Activated CD4-positive, alpha-beta T cell treated with anti-CD3 and anti-CD28 coated beads, Interleukin-2, amount 10 ng/mL, durations not matched to agents 24 days and 14 days (primary cell): ENCODE measurements around the gene CEL. TPM values are rescaled to one million over a fixed set of nuclear protein-coding genes. Genes with fewer than 3 reads are reported as not detected.
"Not testable (repeated sequence)": the region's sequence is repeated elsewhere in the genome, so short reads cannot be mapped to it uniquely, and the experiment has no call there.

ENCODE experiments used
- DNase-seq: peaks from one replicate; pipeline ENCODE4 v3.0.0; 2022
- H3K27ac Mint-ChIP-seq: one replicate; pipeline ENCODE4 v1.8.0; 2022; ENCODE audit warnings: mild to moderate bottlenecking, mixed read lengths
- H3K27me3 Mint-ChIP-seq: one replicate; pipeline ENCODE4 v1.8.0; 2022; ENCODE audit warnings: mixed read lengths
- H3K36me3 Mint-ChIP-seq: one replicate; pipeline ENCODE4 v1.8.0; 2022; ENCODE audit warnings: low read depth, mild to moderate bottlenecking, mixed read lengths
- H3K4me1 Mint-ChIP-seq: one replicate; pipeline ENCODE4 v1.8.0; 2021; ENCODE audit warnings: mixed read lengths
- H3K4me3 Mint-ChIP-seq: one replicate; pipeline ENCODE4 v1.8.0; 2022; ENCODE audit warnings: mild to moderate bottlenecking, moderate library complexity, mixed read lengths
- H3K9me3 Mint-ChIP-seq: one replicate; pipeline ENCODE4 v1.8.0; 2021; ENCODE audit warnings: mixed read lengths
- intact Hi-C: fragments of 100-400 bp; cut with micrococcal nuclease; formaldehyde crosslinking; loops from one replicate; pipeline ENCODE4 v1.15.1; 2023
- total RNA-seq: library from RNA; stranded (reverse); gene quantifications from 2 replicates; pipeline ENCODE4 v1.2.3, GENCODE V29; 2022

Gene CEL
- 1.8 and 2.0 TPM in 2 replicates for total RNA-seq

DNA sequence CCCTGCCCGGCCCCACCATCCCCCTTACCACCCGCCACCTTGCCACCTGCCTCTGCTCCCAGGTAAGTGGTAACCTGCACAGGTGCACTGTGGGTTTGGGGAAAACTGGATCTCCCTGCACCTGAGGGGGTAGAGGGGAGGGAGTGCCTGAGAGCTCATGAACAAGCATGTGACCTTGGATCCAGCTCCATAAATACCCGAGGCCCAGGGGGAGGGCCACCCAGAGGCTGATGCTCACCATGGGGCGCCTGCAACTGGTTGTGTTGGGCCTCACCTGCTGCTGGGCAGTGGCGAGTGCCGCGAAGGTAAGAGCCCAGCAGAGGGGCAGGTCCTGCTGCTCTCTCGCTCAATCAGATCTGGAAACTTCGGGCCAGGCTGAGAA lies at the start of gene CEL:
TSS of gene CEL (plus strand) at position 218 of the 382 bp plus-strand sequence. CDS start at position 240, 22 bp downstream.
- intact Hi-C loops, H3K36me3 Mint-ChIP-seq, DNase-seq, H3K9me3 Mint-ChIP-seq, H3K27me3 Mint-ChIP-seq: not testable (repeated sequence)
- peak within 1 kb of the TSS; percentile 62 for H3K27ac Mint-ChIP-seq
- peaks cover 34% of the 10 kb centered on the region for H3K4me1 Mint-ChIP-seq
- H3K4me3 Mint-ChIP-seq, result peak within 1 kb of the TSS; percentile 37

DNA sequence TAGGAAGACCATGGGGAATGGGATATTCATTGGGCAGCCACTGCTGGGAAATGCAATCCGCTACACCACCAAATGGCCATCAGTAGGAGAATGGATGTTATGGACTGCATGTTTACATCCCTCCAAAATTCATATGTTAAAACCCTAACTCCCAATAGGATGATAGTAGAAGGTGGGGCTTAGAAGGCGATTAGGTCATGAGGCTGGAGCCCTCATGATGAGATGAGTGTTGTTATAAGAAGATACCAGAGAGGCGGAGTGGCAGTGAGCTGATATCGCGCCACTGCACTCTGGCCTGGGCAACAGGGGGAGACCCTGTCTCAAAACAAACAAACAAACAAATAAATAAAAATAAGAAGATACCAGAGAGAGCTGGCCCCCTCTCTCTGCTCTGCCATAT lies 47.1 kb upstream of the CEL start:
- Mint-ChIP-seq H3K27me3 (peaks cover 24% of the 10 kb centered on the region), H3K9me3 (no peaks in the 10 kb centered on the region), H3K4me3 (no peak overlapping the region), H3K4me1 (no peaks in the 10 kb centered on the region), H3K36me3 (no peaks in the 10 kb centered on the region), H3K27ac (no peak overlapping the region)
- intact Hi-C loops, result no loop called here
- no peak for DNase-seq

DNA sequence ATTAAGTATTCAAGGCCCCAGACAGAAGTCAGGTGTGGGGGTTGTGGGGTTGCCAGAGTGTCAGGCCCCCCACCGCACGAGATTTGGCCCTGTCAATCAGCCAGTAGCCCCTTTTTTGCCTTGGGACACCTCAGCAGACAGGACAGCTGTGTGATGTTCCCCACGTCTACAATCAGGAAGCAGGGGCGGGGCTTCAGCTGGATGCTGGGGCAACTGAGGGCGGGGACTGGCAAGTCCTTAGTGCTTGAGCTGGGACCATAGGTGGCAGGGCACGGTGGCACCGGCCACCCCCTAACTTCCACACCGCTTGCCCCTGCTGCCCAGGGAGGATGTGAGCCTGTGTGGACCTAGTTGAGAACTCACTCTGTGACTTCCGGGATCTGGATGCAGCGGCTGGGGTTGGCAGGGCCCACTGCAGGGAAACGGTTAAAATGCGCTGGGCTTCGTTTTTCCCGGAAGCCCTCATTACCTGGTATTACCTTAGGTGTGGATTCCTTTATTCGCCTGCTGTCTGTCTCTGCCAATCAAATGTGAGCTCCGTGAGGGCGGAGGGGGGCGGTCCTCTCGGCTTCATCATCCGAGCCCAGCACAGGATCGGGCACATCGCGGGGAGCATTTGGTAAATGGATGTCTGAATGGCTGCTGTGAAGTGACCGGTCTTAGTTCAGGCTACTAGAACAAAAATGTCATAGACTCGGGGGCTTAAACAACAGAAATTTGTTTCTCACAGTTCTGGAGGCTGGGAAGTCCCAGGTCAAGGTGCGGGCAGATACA lies 38.5 kb upstream of the CEL start:
- intact Hi-C loops, result loop anchor here (2.0 to 10.0 kb wide), 2 partner anchors 79 to 331 kb away; partner anchors contain the start of genes SURF1, SURF2 and TSC1
- Mint-ChIP-seq H3K4me1 (peaks cover 17% of the 10 kb centered on the region), H3K9me3 (no peaks in the 10 kb centered on the region), H3K27me3 (peaks cover 4% of the 10 kb centered on the region), H3K4me3 (peak overlapping the region; percentile 56), H3K36me3 (no peaks in the 10 kb centered on the region), H3K27ac (peak overlapping the region; percentile 45)
- DNase-seq, result peak; percentile 89

DNA sequence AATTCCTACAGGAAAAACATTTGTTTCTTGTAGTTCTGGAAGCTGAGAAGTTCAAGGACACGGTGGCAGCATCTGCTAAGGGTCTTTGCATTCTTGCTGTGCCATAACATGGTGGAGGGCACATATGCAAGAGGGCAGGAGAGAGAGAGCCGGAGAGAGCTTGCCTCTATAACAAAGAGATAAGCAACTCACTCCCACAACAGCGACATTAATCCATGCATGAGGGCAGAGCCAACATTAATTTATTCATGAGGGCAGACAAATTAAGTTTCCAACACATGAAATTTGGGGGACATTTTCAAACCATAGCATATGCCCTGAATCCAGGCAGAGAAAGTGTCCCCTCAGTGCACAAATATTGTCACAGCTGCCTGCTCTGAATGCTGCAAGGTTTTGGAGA lies 35.4 kb upstream of the CEL start:
- Mint-ChIP-seq H3K36me3 (peaks cover 2% of the 10 kb centered on the region), H3K9me3 (no peaks in the 10 kb centered on the region), H3K4me1 (peaks cover 26% of the 10 kb centered on the region), H3K27me3 (peaks cover under 1% of the 10 kb centered on the region), H3K27ac (no peak overlapping the region), H3K4me3 (no peak overlapping the region)
- intact Hi-C loops, result loop anchor here (10.0 kb wide), 1 partner anchor 328 kb away; the partner anchor contains the start of genes SURF1 and SURF2
- no peak for DNase-seq

DNA sequence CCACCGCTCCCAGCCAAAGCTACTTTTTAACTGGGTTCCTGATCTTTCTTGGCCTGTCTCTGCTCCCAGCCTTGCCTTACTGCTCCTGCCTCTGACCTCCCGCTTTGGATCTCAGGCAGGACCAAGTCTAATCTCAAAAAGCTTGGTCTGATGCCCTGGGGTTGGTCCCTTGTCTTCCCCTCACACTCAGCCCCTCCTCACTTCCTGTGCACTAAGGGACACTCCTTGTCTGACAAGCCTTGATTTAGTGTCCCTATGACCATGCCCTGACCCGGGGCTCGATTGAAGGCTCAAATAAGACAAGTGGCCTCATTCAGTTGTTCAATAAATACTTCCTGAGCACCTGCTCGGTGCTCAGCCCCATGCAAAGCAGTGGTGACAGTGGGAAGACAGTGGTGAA lies 34.6 kb upstream of the CEL start:
- no peak overlapping the region for H3K4me3 Mint-ChIP-seq
- no peaks in the 10 kb centered on the region for H3K27me3 Mint-ChIP-seq
- H3K9me3 Mint-ChIP-seq, result no peaks in the 10 kb centered on the region
- H3K36me3 Mint-ChIP-seq, result peaks cover 7% of the 10 kb centered on the region
- intact Hi-C loops, result loop anchor here (10.0 kb wide), 1 partner anchor 328 kb away; the partner anchor contains the start of genes SURF1 and SURF2
- no peak for DNase-seq
- H3K4me1 Mint-ChIP-seq, result peaks cover 32% of the 10 kb centered on the region
- H3K27ac Mint-ChIP-seq, result no peak overlapping the region

DNA sequence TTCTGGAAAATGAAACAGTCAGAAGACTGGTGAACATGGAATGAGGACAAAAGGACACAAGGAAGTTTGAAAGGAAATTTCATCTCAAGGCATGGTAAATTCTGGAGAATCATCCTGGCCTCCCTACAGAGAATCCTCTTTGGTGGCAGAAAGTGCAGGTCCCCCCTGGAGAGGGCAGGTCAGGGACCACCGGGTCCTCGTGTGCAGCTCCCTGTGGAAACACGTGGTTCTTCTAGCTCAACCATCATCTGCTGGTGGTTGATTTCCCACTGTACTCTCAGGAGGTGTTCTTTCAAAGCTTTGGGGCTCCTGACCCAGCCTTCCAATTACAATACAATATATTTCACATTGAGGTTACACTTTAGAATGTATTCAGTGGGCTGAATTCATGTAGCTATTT lies 33.6 kb upstream of the CEL start:
- H3K27ac Mint-ChIP-seq, result no peak overlapping the region
- H3K27me3 Mint-ChIP-seq, result no peaks in the 10 kb centered on the region
- H3K36me3 Mint-ChIP-seq, result peaks cover 8% of the 10 kb centered on the region
- DNase-seq, result no peak
- peak overlapping the region; percentile 91 for H3K4me3 Mint-ChIP-seq
- H3K4me1 Mint-ChIP-seq, result peaks cover 31% of the 10 kb centered on the region
- H3K9me3 Mint-ChIP-seq, result no peaks in the 10 kb centered on the region
- intact Hi-C loops, result loop anchor here (10.0 kb wide), 1 partner anchor 327 kb away; the partner anchor contains the start of genes SURF1 and SURF2

DNA sequence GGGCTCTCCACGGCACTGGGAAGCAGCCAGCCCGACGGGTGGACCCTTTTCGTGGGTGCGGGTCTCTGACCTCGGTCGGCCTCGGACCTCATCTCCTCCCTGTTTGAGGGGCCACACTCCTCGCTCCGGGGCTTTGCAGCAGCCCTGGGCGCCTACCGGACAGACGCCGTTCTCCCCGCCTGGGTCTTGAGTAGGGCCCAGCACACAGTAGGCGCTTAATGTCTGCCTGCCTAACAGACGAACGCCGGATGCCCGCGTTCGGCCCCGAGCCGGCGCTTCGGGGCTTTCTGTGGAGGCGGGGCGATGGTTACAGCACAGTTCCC lies 31.8 kb upstream of the CEL start:
- no peaks in the 10 kb centered on the region for H3K27me3 Mint-ChIP-seq
- no peaks in the 10 kb centered on the region for H3K9me3 Mint-ChIP-seq
- H3K27ac Mint-ChIP-seq, result peak overlapping the region; percentile 95
- no peak for DNase-seq
- H3K4me1 Mint-ChIP-seq, result peaks cover 32% of the 10 kb centered on the region
- intact Hi-C loops, result loop anchor here (2.0 to 10.0 kb wide), 3 partner anchors 119 to 1903 kb away; partner anchors contain the start of genes NUP214, SURF1 and SURF2
- peaks cover 8% of the 10 kb centered on the region for H3K36me3 Mint-ChIP-seq
- peak overlapping the region; percentile 91 for H3K4me3 Mint-ChIP-seq

DNA sequence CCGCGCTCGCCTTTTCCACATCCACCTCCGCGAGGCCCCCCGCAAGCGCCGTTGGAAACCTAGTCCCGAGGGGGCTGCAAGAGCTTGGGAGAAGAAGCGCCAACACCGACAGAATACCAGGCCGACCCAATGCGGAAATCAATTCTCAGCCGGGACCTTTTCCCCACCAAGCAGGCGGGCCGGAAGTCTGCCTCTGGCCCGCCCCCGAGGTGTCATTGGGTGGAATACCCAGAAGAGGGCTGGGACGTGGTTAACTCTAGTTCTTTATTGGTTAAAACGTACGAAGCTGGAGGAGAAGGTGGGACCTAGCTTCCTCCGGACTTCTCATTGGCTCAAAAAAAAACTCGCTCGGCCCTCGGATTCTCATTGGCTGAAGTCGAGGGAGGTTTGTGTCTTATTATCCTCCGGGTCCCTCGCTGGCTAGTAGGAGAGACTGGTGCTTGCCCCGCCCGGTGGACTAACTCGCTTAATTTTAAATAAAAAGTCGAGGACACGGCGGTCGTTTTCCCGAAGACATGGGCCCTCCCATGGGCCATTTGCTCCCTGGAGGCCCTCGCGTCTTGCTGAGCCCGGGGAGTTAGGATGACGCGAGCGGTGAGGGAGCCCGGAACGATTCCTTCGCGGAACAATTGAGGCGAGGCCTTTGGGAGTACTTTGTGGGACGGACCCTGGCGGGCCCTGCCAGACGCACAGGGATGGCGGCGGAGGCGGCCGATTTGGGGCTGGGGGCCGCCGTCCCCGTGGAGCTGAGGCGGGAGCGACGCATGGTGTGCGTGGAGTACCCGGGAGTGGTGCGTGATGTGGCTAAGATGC lies 31.3 kb upstream of the CEL start, which contains the start of gene GTF3C5:
TSS of gene GTF3C5 (plus strand) at position 681 of the 813 bp plus-strand sequence. CDS start at position 696, 15 bp downstream.
- peak; percentile 98 for DNase-seq
- intact Hi-C loops, result loop anchor here (2.0 to 5.0 kb wide), 2 partner anchors 118 to 1903 kb away; partner anchors contain the start of gene NUP214
- H3K36me3 Mint-ChIP-seq, result peaks cover 8% of the 10 kb centered on the region
- H3K27me3 Mint-ChIP-seq, result no peaks in the 10 kb centered on the region
- H3K9me3 Mint-ChIP-seq, result no peaks in the 10 kb centered on the region
- H3K4me3 Mint-ChIP-seq, result peak within 1 kb of the TSS; percentile 91
- peaks cover 32% of the 10 kb centered on the region for H3K4me1 Mint-ChIP-seq
- peak within 1 kb of the TSS; percentile 95 for H3K27ac Mint-ChIP-seq

DNA sequence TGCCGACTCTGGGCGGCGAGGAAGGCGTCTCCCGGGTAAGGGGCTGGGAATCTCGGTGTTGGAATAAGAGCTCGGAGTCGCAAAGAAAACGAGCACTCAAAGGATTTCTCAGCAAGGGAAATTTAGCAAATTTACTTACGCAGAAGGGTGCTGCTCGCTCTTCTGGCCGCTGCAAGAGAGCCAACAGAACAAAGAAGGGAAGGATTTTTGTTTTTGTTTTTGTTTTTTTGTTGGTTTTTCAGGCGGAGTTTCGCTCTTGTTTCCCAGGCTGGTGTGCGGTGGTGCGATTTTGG lies 30.7 kb upstream of the CEL start:
- Mint-ChIP-seq H3K36me3 (peaks cover 8% of the 10 kb centered on the region), H3K27me3 (no peaks in the 10 kb centered on the region), H3K4me3 (peak overlapping the region; percentile 91), H3K4me1 (peaks cover 32% of the 10 kb centered on the region), H3K9me3 (no peaks in the 10 kb centered on the region), H3K27ac (peak overlapping the region; percentile 95)
- intact Hi-C loops, result loop anchor here (2.0 to 5.0 kb wide), 2 partner anchors 118 to 1904 kb away; partner anchors contain the start of gene NUP214
- no peak for DNase-seq

DNA sequence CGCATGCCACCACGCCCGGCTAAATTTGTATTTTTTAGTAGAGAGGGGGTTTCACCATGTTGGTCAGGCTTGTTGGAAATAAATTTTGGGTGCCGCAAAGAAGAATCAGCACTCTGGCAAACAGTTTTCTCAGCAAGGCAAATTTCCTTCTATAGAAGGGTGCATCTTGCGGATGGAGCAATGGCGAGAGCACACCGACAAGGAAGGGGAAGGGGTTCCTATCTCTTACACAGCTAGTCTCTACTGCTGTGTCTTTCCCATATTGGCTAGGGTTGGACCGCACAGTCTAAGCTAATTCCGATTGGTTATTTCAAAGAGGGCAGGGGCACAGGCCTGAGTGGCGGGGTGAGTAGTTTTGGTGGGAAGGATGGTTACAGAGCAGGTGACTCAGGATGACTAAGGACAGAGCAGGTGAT lies 30.3 kb upstream of the CEL start:
- Mint-ChIP-seq H3K4me3 (peak overlapping the region; percentile 91), H3K27ac (peak overlapping the region; percentile 95), H3K4me1 (peaks cover 35% of the 10 kb centered on the region), H3K9me3 (no peaks in the 10 kb centered on the region), H3K27me3 (no peaks in the 10 kb centered on the region), H3K36me3 (peaks cover 8% of the 10 kb centered on the region)
- no peak for DNase-seq
- intact Hi-C loops, result loop anchor here (2.0 to 5.0 kb wide), 2 partner anchors 117 to 1904 kb away; partner anchors contain the start of gene NUP214

DNA sequence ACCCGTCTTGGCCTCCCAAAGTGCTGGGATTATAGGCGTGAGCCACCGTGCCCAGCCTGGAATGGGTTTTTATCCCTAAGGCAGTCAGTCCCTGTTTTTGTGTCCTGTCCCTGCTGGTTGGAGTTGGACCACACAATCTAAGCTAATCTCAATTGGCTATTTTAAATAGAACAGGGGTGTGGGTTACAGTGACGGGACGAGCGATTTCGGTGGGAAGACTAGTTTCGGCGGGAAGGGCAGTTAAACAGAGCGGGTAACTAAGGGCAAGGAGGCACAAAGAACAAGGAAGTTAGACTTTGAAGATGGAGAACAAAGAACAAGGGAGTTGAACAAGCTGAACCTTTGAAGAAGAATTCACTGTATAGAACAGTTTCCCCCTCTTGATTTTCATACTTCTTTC lies 29.6 kb upstream of the CEL start:
- H3K36me3 Mint-ChIP-seq, result peaks cover 8% of the 10 kb centered on the region
- no peaks in the 10 kb centered on the region for H3K9me3 Mint-ChIP-seq
- no peak for DNase-seq
- no peaks in the 10 kb centered on the region for H3K27me3 Mint-ChIP-seq
- peaks cover 33% of the 10 kb centered on the region for H3K4me1 Mint-ChIP-seq
- H3K4me3 Mint-ChIP-seq, result peak overlapping the region; percentile 91
- intact Hi-C loops, result loop anchor here (5.0 kb wide), 1 partner anchor 1905 kb away; the partner anchor contains the start of gene NUP214
- peak overlapping the region; percentile 14 for H3K27ac Mint-ChIP-seq

DNA sequence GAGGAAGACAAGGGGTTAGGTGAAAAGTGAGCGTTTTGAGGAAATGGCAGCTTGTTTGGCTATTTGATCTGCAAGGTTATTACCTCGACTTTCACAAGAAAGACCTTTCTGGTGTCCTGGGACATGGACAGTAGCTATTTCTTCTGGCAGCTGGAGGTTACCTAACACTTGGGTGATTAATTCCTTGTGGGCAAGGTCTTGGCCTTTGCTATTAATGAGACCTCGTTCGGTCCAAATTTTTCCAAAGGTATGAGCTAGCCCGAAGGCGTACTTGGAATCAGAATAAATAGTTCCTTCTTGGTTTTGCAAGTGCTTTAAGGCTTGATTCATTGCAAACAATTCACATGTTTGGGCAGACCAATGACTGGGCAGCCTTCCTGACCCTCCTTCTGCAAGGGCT lies 26.1 kb upstream of the CEL start:
- H3K27me3 Mint-ChIP-seq, result no peaks in the 10 kb centered on the region
- H3K27ac Mint-ChIP-seq, result no peak overlapping the region
- DNase-seq, result no peak
- peaks cover 14% of the 10 kb centered on the region for H3K36me3 Mint-ChIP-seq
- no peaks in the 10 kb centered on the region for H3K9me3 Mint-ChIP-seq
- peaks cover 29% of the 10 kb centered on the region for H3K4me1 Mint-ChIP-seq
- intact Hi-C loops, result no loop called here
- H3K4me3 Mint-ChIP-seq, result no peak overlapping the region

DNA sequence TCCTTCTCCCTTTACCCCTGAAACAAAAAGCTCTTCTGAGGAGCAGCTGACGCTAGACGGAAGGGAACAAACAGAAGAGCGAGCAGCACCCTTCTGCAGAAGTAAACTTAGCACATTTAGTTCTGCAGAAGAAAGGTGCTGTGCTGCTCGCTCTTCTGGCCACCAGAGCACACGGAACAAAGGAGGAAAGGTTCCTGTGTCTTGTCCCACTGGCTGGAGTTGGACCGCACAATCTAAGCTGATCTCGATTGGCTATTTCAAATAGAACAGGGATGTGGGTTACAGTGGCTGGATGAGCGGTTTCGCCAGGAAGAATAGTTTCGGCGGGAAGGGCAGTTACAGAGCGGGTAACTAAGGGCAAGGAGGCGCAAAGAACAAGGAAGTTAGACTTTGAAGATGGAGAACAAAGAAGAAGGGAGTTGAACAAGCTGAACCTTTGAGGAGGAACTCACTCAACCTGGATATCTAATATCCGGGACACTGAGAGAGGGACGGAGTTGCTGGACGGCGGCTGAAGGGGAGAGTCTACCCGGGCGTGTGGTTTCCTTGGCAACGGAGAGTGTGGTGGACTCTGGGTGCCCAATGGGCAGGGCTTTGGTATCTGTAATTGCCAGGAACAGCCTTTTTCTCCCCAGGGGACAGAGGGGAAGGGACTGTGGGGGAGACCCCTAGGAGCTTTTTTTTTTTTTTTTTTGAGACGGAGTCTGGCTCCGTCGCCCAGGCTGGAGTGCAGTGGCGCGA lies 23.8 kb upstream of the CEL start:
- peaks cover 10% of the 10 kb centered on the region for H3K36me3 Mint-ChIP-seq
- peaks cover 16% of the 10 kb centered on the region for H3K4me1 Mint-ChIP-seq
- no peaks in the 10 kb centered on the region for H3K9me3 Mint-ChIP-seq
- H3K27ac Mint-ChIP-seq, result no peak overlapping the region
- no peak for DNase-seq
- H3K4me3 Mint-ChIP-seq, result no peak overlapping the region
- intact Hi-C loops, result no loop called here
- H3K27me3 Mint-ChIP-seq, result no peaks in the 10 kb centered on the region
